Skeletal muscle satellite cell (primary cell): Measurements from ENCODE around the gene SPNS2.

Experiments used
- H3K27me3 ChIP-seq: 2 replicates; pipeline ENCODE4 v1.7.0; 2013; ENCODE audit warnings: low read length; ENCODE audit not compliant: control insufficient read depth, insufficient read depth
- H3K36me3 ChIP-seq: 2 replicates; pipeline ENCODE4 v1.7.0; 2013; ENCODE audit warnings: mild to moderate bottlenecking, control low read depth, low read length; ENCODE audit not compliant: insufficient read depth
- H3K4me1 ChIP-seq: 2 replicates; pipeline ENCODE4 v1.7.0; 2013; ENCODE audit warnings: low read length; ENCODE audit not compliant: control insufficient read depth, insufficient read depth
- H3K4me2 ChIP-seq: 2 replicates; pipeline ENCODE4 v1.7.0; 2013; ENCODE audit warnings: mild to moderate bottlenecking, low read length
- H3K4me3 ChIP-seq: 2 replicates; pipeline ENCODE4 v1.7.0; 2013; ENCODE audit warnings: low read length
- H3K9ac ChIP-seq: 2 replicates; pipeline ENCODE4 v1.7.0; 2013; ENCODE audit warnings: mild to moderate bottlenecking, low read depth, low read length, moderate library complexity
- H3K9me3 ChIP-seq: replicated peaks from 2 replicates; pipeline ENCODE4 v1.7.0; 2013; ENCODE audit warnings: mild to moderate bottlenecking, control low read depth, low read length

The SPNS2 gene

DNA sequence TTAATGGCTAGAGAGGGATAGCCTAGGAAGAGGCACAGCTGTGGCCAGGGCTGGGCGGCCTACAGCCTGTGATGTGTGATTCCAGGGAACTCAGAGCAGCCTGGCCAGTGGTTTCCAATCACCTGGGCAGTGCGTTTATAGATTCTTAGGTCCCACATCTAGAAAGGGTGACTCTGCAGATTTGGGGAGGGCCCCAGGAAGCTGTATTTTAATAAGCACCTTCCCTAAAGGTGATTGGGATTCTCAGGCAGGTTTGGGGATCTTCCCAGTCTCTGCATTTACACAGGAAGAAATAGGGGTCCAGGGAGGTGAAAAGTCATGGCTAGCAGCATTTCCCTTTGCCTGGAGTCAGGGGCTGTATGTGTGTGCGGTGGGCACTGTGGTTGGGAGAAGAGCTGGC is 9.5 kb downstream of the SPNS2 start:
- Histone ChIP-seq H3K9me3 (no peaks in the 10 kb centered on the region), H3K36me3 (no peaks in the 10 kb centered on the region), H3K9ac (no peak overlapping the region), H3K27me3 (peaks cover 70% of the 10 kb centered on the region), H3K4me3 (no peak overlapping the region), H3K4me2 (no peak overlapping the region), H3K4me1 (no peaks in the 10 kb centered on the region)

DNA sequence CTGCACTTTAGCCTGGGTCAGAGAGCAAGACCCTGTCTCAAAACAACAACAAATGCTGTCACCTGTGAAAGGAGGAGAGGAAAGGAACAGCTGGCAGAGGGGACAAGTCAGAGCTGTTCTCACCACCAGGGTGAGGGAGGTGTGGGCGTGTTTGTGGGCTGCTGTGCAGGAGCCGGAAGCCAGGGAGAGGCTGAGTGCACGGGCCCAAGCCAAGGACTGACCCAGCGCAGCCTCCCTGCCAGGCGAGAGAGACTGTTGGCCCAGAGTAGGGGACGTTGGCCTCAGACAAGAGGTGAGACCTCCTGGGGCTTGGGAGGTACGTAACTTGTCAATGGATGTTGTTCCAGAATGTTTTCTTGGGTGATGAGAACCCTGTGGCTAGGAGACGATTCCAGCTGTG is 10.7 kb downstream of the SPNS2 start:
- H3K9me3 ChIP-seq = no peaks in the 10 kb centered on the region
- H3K27me3 ChIP-seq = peaks cover 64% of the 10 kb centered on the region
- no peak overlapping the region for H3K4me2 ChIP-seq
- no peaks in the 10 kb centered on the region for H3K36me3 ChIP-seq
- no peak overlapping the region for H3K9ac ChIP-seq
- H3K4me1 ChIP-seq = no peaks in the 10 kb centered on the region
- H3K4me3 ChIP-seq = no peak overlapping the region

DNA sequence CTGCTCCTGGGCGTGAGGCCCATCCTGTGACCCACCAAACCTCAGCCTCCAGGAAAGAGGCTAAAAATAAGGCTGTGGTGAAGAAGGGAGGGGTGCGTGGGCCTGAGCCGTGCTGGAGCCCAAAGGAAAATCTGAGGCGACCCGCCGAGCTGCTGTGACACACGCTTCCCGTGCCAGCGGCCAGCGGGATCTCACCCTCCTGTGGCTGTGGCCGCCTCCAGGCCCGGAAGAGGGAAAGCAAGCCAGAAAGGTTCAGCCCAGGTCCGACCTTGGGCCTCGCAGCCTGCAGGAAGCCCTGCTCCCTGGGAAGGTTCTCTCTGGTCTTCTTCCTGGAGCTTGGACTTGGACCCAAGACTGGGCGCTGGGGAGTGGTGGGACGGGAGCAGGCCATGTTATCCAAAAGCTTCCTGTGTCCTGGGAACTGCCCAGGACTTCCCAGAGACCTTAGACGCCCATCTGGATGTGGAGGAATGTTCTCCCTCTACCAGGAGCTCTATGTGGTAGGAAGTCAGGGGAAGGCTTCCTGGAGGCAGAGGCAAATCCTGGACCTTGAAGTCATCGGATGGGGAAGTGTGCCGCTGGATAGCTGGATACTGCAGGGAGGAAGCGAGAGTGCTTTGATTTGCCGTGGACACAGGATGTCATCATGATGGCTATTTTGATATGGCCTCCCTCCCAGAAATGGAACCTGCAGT is 11.4 kb downstream of the SPNS2 start:
- Histone ChIP-seq H3K9me3 (no peaks in the 10 kb centered on the region), H3K36me3 (no peaks in the 10 kb centered on the region), H3K9ac (no peak overlapping the region), H3K4me3 (no peak overlapping the region), H3K27me3 (peaks cover 58% of the 10 kb centered on the region), H3K4me2 (no peak overlapping the region), H3K4me1 (no peaks in the 10 kb centered on the region)

DNA sequence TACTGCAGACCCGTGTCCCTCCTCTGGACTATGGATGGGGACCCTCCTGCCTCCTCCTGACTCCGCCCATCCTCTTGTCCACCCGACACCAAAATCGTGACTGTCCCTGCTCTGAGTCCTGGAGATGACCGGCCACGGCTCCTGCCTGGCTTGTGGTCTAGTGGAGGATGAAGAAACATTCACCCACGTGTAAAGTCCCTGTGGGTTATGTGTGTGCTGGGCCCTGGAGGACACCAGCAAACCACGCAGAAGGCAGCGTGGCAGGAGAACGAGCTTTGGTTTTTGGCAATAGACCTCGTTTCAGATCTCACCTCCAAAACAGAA is 11.9 kb downstream of the SPNS2 start:
- Histone ChIP-seq H3K4me1 (no peaks in the 10 kb centered on the region), H3K9me3 (no peaks in the 10 kb centered on the region), H3K9ac (no peak overlapping the region), H3K4me3 (no peak overlapping the region), H3K36me3 (no peaks in the 10 kb centered on the region), H3K4me2 (no peak overlapping the region), H3K27me3 (peaks cover 53% of the 10 kb centered on the region)

DNA sequence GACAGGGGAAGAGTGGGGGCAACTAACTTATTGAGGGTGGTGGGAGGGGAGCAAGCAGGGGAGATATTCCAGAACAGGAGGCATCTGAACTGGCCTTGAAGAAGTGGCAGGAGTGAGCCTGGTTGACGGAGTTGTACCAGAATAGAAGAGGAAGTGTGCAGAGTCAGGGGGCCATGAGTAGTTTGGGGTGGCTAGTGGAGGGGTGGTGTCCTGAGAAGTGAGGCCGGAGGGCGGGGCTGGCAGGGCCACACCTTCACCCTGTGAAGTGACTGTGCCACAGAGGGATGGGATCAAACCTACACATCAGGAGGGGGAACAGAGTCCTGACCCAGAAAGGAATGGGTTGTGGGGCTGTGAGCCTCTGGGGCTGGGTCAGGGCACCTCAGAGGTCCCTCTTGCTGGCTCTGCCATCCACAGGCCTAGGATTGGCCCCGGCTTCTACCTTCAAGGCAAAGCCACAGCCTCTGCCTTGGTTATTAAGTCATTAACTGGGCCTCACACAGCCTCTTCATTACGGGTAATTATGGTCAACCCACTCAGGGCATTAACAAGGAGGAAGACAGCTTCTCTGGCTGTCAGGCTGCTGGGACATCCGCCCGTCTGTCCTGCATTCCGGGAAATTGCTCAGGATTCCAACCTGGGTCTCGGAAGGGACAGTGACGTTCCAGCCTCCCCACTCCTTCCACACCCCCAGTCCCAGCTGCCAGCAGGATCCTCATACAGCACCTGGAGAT is 12.7 kb downstream of the SPNS2 start:
- Histone ChIP-seq H3K4me2 (no peak overlapping the region), H3K36me3 (no peaks in the 10 kb centered on the region), H3K9me3 (no peaks in the 10 kb centered on the region), H3K4me3 (no peak overlapping the region), H3K27me3 (peaks cover 48% of the 10 kb centered on the region), H3K9ac (no peak overlapping the region), H3K4me1 (no peaks in the 10 kb centered on the region)

DNA sequence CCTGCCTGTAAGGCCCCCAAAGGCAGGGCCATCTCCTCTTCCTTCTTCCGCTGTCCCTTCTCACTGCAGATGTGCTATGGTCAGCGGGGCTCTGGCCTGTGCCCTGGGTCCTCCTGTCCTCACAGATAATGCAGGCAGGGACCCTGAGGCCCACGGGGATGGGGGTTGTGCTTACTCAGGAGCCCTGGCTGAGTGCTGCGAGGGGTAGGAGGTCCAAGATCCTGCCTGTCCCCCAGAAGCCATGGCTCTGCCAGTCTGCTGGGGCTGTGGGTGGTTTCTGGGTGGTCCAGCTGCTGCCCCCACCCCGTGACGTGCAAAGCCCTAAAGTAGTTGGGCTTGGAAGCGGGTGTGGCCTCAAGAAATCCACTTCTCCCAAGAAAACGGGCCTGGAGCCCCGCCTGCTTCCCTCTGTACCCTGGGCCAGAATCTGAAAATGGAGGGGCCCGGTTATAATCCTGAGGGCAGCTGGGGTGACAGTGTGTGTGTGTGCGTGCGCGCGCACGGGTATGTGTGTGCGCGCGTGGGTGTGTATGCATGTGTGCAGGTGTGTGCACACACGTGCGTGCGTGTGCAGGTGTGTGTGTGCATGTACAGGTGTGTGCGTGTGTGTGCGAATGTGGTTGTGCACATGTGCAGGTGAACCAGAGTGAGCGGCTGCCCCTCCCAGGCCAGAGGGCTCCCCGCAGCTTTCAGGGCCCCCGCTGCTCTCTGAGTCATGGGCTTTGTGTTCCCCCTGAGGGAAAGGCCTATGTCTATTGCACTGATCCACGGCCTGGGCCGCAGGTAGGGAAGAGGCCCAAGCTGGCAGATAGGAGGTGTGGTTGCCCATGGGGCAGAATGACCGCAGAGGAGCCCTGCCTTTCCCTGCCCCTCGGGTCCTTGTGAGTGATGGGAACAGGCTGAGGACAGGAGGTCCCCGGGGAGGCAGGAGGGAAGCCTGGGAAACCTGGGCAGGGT is 13.8 kb downstream of the SPNS2 start:
- Histone ChIP-seq H3K4me3 (no peak overlapping the region), H3K9me3 (no peaks in the 10 kb centered on the region), H3K4me1 (no peaks in the 10 kb centered on the region), H3K36me3 (no peaks in the 10 kb centered on the region), H3K27me3 (peaks cover 47% of the 10 kb centered on the region), H3K4me2 (no peak overlapping the region), H3K9ac (no peak overlapping the region)

DNA sequence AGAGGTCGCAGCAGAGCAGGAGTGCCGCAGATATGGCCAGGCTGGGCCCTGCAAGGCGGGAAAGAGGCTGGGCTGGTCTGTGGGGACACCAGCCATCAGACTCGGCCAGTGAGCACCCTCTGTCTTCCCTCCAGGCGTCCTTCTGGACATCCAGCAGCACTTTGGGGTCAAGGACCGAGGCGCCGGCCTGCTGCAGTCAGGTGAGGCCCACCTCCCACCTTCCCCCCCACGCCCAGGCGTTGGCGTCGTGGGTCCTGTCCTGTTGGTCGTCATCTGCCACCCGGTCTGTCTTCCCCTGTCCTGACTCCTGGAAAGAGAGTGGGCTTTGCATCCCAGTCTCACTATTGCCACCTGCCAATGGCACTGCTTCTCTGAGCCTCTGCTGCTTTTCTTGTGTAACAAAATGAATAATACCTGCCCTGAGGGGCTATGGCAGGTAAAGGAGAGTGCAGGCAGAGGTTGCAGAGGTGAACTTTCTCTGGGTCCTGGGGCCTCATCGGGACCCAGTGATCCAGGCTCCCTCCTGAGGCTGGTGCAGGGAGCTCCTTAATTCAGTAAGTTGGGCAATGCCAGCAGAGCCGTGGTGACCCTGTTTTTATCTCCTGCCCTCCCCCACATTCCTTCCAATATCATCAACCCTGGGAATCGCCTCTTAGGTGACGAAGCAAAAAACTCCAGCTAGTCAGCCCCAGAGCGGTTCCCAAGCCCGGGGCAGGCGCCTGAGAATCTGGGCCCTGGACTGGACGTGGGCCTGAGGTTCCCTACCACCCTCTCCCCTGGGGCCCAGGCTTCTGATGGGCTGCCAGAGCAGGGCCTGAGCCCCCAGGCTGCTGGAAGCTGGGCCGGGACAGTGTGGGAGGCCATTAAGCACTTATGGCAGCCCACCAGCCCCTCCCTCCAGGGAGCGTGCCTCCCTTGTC is 14.7 kb downstream of the SPNS2 start:
- H3K4me2 ChIP-seq = no peak overlapping the region
- no peaks in the 10 kb centered on the region for H3K36me3 ChIP-seq
- no peaks in the 10 kb centered on the region for H3K9me3 ChIP-seq
- H3K4me1 ChIP-seq = no peaks in the 10 kb centered on the region
- no peak overlapping the region for H3K9ac ChIP-seq
- peaks cover 39% of the 10 kb centered on the region for H3K27me3 ChIP-seq
- no peak overlapping the region for H3K4me3 ChIP-seq

DNA sequence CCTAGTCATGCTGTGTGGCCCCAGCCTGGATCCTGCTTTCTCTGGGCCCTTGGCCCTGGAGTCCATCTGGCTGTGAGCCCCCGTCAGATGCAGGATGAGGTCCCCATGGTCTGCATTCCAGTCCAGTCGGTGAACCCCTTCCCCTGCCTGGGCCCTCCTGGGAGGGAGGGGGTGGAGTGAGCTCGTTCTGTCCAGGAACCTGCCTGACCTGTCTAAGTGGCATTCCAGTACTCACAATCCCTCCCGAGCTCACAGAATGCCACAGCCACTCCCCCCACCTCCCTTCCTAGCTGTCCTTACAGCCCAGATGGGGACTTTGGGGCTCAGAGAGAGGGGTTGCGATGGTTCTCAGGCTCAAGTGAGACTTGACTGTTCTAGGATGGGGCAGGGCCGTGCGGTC is 15.5 kb downstream of the SPNS2 start:
- no peak overlapping the region for H3K9ac ChIP-seq
- no peak overlapping the region for H3K4me2 ChIP-seq
- H3K4me3 ChIP-seq = no peak overlapping the region
- H3K27me3 ChIP-seq = peaks cover 38% of the 10 kb centered on the region
- no peaks in the 10 kb centered on the region for H3K36me3 ChIP-seq
- no peaks in the 10 kb centered on the region for H3K9me3 ChIP-seq
- no peaks in the 10 kb centered on the region for H3K4me1 ChIP-seq

DNA sequence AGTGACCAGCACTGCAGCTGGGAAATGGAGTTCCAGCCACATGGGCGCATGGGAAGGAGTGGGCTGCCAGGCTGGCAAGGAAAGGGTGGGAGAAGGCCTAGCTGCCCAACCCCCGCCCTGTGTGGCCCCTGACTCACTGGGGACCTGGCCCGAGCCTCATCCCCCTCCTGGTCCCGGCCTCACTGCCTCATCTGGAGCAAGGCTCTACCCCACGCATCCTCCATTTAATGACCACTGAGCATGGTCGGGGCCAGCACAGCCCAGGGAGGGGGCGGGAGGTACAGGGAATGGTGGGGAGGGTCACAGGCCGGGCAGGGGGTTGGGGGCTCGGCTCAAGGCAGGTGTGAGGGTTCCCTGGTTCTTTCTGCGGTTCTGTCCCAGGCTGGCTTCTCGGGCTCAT is 16.1 kb downstream of the SPNS2 start:
- Histone ChIP-seq H3K36me3 (no peaks in the 10 kb centered on the region), H3K27me3 (peaks cover 33% of the 10 kb centered on the region), H3K4me2 (no peak overlapping the region), H3K4me3 (no peak overlapping the region), H3K9me3 (no peaks in the 10 kb centered on the region), H3K4me1 (no peaks in the 10 kb centered on the region), H3K9ac (no peak overlapping the region)

DNA sequence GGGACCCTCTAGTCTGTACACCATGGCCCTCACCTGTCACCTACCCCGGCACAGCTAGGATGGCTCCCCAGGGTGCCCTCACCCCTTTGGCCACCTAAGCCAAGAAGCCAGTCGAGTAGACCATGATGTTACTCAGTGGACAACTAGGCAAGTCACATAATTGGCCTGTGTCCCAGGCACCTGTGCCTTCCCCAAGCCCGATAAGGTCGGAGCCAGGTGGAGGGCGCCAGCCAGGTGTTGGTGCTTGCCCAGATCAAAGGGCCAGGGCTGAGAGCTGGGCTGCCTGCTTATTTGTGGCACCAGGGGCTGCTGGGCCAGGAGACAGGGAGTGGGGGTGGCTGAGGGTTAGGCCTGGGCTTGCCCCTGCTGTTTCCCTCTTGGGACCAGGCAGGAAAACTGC is 16.8 kb downstream of the SPNS2 start:
- Histone ChIP-seq H3K9me3 (no peaks in the 10 kb centered on the region), H3K36me3 (no peaks in the 10 kb centered on the region), H3K27me3 (peaks cover 34% of the 10 kb centered on the region), H3K4me1 (no peaks in the 10 kb centered on the region), H3K4me3 (no peak overlapping the region), H3K9ac (no peak overlapping the region), H3K4me2 (no peak overlapping the region)

DNA sequence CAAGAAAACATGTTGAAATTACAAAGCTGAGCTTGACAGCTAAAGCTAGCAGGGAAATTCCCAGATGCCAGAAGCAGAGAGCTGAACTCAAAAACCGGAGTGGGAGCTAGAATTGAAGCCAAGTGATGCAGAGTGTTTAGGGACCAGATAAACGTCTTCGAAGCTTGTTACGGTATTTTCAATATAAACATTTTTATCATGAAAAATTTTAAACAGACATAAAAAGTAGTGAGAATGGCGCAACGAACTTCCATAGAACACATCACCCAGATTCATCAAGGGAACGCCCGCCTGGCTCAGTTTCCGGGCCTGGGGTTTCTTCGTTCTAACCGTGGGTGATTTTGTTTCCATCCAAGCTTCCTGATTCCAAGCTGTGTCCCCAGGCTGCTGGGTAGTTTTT is 18.1 kb downstream of the SPNS2 start:
- no peaks in the 10 kb centered on the region for H3K9me3 ChIP-seq
- no peaks in the 10 kb centered on the region for H3K4me1 ChIP-seq
- no peak overlapping the region for H3K4me3 ChIP-seq
- H3K4me2 ChIP-seq = no peak overlapping the region
- H3K27me3 ChIP-seq = peaks cover 24% of the 10 kb centered on the region
- H3K36me3 ChIP-seq = no peaks in the 10 kb centered on the region
- H3K9ac ChIP-seq = no peak overlapping the region
